HepG2 (cell line): ENCODE measurements around the gene DAPK3. TPM values are rescaled to one million over a fixed set of nuclear protein-coding genes. Genes with fewer than 3 reads are reported as not detected.

Experiments
- CTCF ChIP-seq: sonication (generic); formaldehyde crosslinking; IDR thresholded peaks from 2 replicates; pipeline ENCODE4 v1.5.0; 2020; ENCODE audit warnings: mild to moderate bottlenecking, missing genetic modification reagents, moderate library complexity
- EP300 ChIP-seq, 3 experiments: sonication (generic) in 1 of 3; formaldehyde crosslinking in 1 of 3; IDR thresholded peaks; 2 replicates each; pipeline versions ENCODE4 v1.5.1 to v1.6.1; 2011 to 2020; ENCODE audit warnings: low read depth in 2 of 3, low read length in 2 of 3, borderline replicate concordance in 1 of 3, improper control_type of control experiment in 1 of 3, mild to moderate bottlenecking in 1 of 3, missing genetic modification reagents in 1 of 3, moderate library complexity in 1 of 3
- KMT2B ChIP-seq: IDR thresholded peaks from 2 replicates; pipeline ENCODE4 v1.6.1; 2016; ENCODE audit warnings: missing genetic modification reagents, missing compliant biosample characterization
- MEIS2 ChIP-seq: sonication (generic); formaldehyde crosslinking; IDR thresholded peaks from 2 replicates; pipeline ENCODE4 v1.9.0; 2021; ENCODE audit warnings: mild to moderate bottlenecking, missing genetic modification reagents
- TFAP4 ChIP-seq: sonication (generic); IDR thresholded peaks from 2 replicates; pipeline ENCODE4 v1.6.1; 2016; ENCODE audit warnings: low read depth, borderline replicate concordance
- THRA ChIP-seq: sonication (generic); formaldehyde crosslinking; IDR thresholded peaks from 2 replicates; pipeline ENCODE4 v1.4.0; 2020; ENCODE audit warnings: missing genetic modification reagents, borderline replicate concordance
- TOPORS ChIP-seq: sonication (generic); formaldehyde crosslinking; IDR thresholded peaks from 2 replicates; pipeline ENCODE4 v1.8.0; 2023; ENCODE audit warnings: mild to moderate bottlenecking, missing genetic modification reagents
- ZNF264 ChIP-seq: sonication (generic); formaldehyde crosslinking; IDR thresholded peaks from 2 replicates; pipeline ENCODE4 v1.4.0; 2020; ENCODE audit warnings: missing genetic modification reagents
- ZNF720 ChIP-seq: sonication (generic); formaldehyde crosslinking; IDR thresholded peaks from 2 replicates; pipeline ENCODE4 v1.4.0; 2020; ENCODE audit warnings: missing genetic modification reagents
- ZNF891 ChIP-seq: sonication (generic); formaldehyde crosslinking; IDR thresholded peaks from 2 replicates; pipeline ENCODE4 v1.5.0; 2020; ENCODE audit warnings: mild to moderate bottlenecking, missing genetic modification reagents
- polyA plus RNA-seq, 8 experiments: library from polyadenylated mRNA; depleted of rRNA in 3 of 8; stranded (reverse) in 7 of 8; unstranded in 1 of 8; fragments of >200 nt; fragmentation: Illumina TruSeq in 4 of 8; extraction: Trizol in 4 of 8; gene quantifications; 2 replicates each; pipeline versions ENCODE4 v1.2.1 to v1.2.3, GENCODE V29; 2011 to 2016; ENCODE audit warnings: low read depth in 4 of 8, missing spikeins in 1 of 8, mixed read lengths in 1 of 8; ENCODE audit not compliant: insufficient read depth in 1 of 8
- total RNA-seq, 5 experiments: library from RNA; depleted of rRNA; stranded (reverse); fragments of >200 nt; fragmentation: Illumina TruSeq; extraction: Trizol; gene quantifications; 2 replicates each; pipeline ENCODE4 v1.2.3, GENCODE V29; 2016; ENCODE audit warnings: low read depth in 1 of 5
- TF ChIP-seq, protein P1 (sequence below), 2 experiments: fragments of 450-650 bp in 1 of 2; sonication (generic) in 1 of 2; formaldehyde crosslinking in 1 of 2; IDR thresholded peaks; 2 replicates each; pipeline versions ENCODE4 v1.6.1 to v1.8.0; 2016 to 2022; ENCODE audit warnings: antibody characterized with exemption in 1 of 2, mild to moderate bottlenecking in 1 of 2, missing genetic modification reagents in 1 of 2

DAPK3 gene
- total and polyA plus RNA-seq, 2 of the 13 experiments (the other 11 are each of a cell fraction or from before 2014, with no cell fraction given): 30.5 to 37.3 TPM

DNA sequence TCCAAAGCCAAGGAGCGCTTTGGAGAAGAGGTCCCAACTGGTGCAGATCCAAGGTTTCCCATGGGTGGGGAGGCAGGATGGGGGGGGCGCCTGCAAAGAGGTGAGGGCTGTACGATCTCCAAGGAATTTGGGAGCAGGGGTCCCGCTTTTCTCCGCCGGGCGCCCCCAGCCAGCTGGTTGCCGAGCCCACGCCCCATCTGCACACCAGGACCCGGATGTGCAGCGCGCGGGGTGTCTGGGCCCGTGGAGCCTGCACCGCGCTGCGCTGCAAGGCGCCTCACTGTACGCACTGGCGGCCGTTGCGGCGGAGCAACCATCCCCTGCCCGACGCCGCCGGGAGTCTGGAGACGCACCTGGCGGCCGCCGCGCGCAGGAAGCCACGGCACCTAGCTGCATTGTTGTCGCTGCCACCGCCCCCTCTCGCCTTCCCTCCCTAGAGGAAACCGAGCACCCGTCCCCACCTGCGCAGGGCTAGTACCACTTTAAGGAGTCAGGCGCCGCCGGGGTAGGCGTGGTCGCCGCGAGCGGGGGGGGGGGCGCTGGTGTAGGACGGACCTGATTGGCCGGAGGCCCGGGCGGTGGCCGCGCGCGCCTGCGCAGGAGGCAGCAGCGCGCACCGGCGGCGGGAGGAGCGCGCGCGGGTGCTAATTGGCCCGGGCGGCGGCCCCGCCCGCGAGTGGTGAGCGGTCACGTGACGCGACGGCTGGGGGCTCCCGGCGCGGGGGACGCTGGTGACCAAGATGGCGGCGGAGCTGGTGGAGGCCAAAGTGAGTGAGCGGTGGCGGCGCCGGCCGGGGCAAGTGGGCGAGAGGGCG, 36.3 kb upstream of the DAPK3 start, which contains the start of gene PIAS4 (continued):
- TF ChIP-seq, protein P1, sequence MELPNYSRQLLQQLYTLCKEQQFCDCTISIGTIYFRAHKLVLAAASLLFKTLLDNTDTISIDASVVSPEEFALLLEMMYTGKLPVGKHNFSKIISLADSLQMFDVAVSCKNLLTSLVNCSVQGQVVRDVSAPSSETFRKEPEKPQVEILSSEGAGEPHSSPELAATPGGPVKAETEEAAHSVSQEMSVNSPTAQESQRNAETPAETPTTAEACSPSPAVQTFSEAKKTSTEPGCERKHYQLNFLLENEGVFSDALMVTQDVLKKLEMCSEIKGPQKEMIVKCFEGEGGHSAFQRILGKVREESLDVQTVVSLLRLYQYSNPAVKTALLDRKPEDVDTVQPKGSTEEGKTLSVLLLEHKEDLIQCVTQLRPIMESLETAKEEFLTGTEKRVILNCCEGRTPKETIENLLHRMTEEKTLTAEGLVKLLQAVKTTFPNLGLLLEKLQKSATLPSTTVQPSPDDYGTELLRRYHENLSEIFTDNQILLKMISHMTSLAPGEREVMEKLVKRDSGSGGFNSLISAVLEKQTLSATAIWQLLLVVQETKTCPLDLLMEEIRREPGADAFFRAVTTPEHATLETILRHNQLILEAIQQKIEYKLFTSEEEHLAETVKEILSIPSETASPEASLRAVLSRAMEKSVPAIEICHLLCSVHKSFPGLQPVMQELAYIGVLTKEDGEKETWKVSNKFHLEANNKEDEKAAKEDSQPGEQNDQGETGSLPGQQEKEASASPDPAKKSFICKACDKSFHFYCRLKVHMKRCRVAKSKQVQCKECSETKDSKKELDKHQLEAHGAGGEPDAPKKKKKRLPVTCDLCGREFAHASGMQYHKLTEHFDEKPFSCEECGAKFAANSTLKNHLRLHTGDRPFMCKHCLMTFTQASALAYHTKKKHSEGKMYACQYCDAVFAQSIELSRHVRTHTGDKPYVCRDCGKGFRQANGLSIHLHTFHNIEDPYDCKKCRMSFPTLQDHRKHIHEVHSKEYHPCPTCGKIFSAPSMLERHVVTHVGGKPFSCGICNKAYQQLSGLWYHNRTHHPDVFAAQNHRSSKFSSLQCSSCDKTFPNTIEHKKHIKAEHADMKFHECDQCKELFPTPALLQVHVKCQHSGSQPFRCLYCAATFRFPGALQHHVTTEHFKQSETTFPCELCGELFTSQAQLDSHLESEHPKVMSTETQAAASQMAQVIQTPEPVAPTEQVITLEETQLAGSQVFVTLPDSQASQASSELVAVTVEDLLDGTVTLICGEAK (IDR thresholded peaks at IDR 0.05): no peak
- TF ChIP-seq, protein P1 (CRISPR knock-in tag; IDR thresholded peaks at IDR 0.05): peak; percentile 67; the same call in 1 of the 2 replicates
- TF ChIP-seq ZNF264 (CRISPR knock-in tag): no peak
- peak; percentile 73; the same call in 1 of the 2 replicates for TF ChIP-seq ZNF891 (CRISPR knock-in tag)
- peak; percentile 35 for TF ChIP-seq CTCF (CRISPR knock-in tag)
- TF ChIP-seq TOPORS (CRISPR knock-in tag): 0 out of 2 replicates have a peak, but pooled peaks have one; percentile 62
- TF ChIP-seq TFAP4: peak; percentile 80; the same call in 1 of the 2 replicates
- peak; percentile 29; the same call in 1 of the 2 replicates for TF ChIP-seq THRA (CRISPR knock-in tag)
- peak; percentile 68 for TF ChIP-seq KMT2B (CRISPR knock-in tag)
- 0 out of 2 replicates have a peak, but pooled peaks have one; percentile 25 for TF ChIP-seq ZNF720
- TF ChIP-seq EP300 (IDR thresholded peaks at IDR 0.05; ENCODE audit: low read depth in 2 of 2, low read length in 2 of 2): no peak; a peak in 1 of 4 replicates
- 0 out of 2 replicates have a peak, but pooled peaks have one; percentile 44 for TF ChIP-seq EP300 (CRISPR knock-in tag; IDR thresholded peaks at IDR 0.05; ENCODE audit: borderline replicate concordance)
- peak; percentile 30; the same call in 1 of the 2 replicates for TF ChIP-seq MEIS2 (CRISPR knock-in tag)
